NCI-H345 (cell line): Measurements from ENCODE around the gene GOLT1A.

Experiments used
- DNase-seq: peaks from one replicate; lab custom pipeline; 2025; lab: John Stamatoyannopoulos, UW

Gene GOLT1A

DNA sequence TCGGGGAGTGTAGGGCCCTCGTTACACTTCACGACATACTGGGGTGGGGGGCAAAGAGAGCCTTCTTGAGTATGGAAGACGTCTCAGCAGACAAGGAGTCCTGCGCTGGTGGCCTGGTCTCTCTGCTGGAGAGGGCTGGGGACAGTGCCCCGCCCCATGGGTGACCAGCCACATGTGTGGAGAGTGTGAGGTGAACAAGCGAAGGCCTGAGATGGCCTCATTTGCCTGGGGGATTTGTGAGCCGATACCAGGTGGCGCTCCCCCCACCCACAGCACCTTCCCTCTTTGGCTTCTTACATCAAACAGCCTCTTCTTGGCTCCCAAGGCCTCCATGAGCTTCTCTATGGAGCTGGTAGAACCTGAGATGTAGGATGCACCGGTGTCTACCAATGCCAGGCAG lies 57.9 kb downstream of the GOLT1A start:
- no peak for DNase-seq

GRCh38 chr1:204154568-204155255 lies 59.1 kb downstream of the GOLT1A start:
- DNase-seq = peak; percentile 50

DNA sequence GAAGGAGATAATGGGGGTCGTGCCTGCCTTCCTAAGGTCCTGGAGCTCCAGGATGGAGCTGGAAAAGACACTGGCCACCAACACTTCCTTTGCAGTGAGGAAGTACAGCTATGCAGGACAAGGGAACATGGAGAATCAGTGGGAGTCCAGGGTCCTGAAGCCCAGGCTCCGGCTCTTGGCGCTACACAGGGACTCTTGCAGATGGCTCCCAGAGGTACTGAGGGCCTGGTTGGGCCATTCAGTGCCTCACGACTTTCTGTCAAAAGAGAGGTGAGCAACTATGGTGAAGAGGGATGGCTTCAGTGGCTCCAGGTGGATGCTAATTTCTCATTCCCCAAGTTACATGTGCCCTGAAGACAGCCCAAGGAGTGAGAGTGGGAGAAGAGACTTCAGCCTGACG lies 60.1 kb downstream of the GOLT1A start:
- DNase-seq = no peak

DNA sequence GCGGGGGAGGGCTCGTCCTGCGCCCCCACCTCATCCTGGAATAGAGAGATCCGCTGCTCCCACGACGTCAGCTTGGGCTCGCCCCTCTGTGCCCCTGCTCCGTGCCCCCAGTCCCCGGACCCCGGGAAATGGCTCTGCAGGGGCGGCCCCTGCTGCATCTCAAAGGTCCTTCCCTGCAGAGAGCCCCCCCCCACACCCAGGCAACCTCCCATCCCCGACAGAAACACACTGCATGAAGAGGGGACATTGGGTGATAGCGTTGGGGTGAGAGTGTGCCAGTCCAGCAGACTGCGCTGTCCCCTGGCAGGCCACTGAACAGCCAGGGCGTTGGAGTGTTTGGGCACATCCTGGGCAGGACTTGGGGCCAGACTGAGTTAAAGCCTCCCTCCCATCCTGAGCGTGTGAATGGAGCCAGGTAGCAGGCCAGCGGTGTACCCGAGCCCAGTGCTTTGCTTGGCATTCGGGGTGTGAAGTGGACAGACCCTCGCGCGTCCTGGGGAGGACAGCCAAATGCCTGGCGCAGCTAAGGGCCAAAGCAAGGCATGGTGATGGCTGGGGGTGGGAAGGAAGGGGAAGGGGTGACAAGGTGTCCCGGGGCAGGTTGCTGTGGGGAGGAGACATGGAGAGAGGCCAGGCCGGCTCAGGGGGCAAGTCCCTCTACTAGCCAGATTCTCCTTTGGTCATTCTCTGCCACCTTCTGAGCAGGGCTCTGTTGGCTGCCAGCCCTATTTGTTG lies 61.3 kb downstream of the GOLT1A start:
- DNase-seq = no peak

DNA sequence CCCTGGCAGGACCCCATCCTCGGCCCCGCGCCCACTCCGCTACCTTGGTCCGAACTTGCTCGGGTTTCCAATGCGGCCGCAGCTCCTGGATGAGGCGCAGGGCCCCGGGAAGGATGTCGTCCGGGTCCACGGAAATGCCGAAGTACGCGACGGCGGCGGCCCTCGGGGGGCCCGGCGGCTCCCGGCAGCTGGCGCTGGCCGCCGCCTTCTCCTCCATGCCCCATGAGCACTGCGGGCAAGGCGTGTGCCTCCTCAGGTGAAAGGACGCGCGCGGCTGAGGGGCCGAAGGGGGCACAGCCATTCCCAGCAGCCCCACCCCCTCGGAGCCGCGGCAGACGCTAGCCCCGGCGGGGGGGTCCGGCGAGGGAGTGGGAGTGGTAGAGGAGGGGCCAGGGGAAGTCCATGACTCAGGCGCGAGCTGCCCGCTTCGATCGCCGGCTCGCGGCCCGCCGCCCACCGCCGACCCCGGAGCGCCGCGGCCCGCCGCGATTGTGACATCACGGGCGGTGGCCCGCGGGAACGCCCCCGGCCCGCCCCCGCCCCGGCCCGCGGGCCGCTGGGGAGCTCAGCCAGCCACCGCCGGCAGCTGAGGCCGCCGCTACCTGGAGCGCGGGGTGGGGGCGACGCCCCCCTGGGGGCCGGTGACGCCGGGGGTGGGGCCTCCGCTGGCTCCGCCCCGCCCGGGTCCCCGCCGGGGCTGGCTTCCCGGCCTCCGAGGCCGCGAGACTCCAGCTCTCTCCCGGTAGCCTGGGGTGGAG lies 62.1 kb downstream of the GOLT1A start, which contains the start of gene ETNK2:
TSS of gene ETNK2 (minus strand) at position 493 of the 758 bp plus-strand sequence. CDS start at position 301, 192 bp downstream.
- peak; percentile 75 for DNase-seq

- DNase-seq = no peak
These were observed 62.9 kb downstream of the GOLT1A start for GRCh38 chr1:204150702-204151551.

DNA sequence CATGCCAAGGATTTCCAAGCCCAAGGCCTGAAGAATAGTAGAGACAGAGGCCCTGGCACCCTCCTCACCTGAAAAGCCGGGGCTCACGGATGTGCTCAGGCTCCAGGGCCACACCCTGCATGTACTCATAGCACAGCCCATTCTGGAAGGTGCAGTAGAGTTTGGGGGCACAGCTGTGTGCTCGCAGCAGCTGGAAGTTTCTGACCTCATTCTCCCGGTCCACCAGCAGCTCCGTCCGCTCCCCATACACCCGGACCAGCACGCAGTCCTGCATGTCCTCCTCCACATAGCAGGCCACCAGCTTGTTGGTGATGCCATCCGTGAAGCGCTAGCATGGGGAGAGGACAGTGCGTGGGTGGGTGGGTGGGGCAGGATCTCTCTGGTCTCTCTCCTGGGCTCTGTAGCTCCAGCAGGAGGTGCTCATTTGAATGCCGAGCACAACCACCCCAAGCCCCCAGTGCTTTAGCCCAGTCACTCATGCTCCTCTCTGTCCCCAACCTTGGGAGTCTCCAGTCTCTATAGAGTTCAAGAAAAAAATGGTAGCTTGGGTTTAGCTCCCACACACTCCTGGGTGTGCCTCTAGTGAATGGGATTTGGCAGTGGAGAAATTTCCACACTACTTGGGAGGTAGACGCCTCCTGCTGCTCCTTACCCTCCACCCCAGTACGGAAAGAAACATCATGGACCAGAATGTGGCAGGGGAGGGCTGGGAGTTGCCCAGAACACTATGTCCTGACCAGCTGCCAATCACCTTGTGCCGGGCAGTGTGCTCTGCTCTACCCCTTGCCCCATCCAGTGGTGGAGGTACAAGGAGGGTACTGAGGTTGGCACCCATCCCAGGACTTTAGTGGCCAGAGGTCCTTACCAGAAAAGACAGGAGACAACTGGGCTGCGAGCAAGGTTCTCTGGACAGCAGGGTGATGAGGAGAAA lies 63.9 kb downstream of the GOLT1A start:
- no peak for DNase-seq

DNA sequence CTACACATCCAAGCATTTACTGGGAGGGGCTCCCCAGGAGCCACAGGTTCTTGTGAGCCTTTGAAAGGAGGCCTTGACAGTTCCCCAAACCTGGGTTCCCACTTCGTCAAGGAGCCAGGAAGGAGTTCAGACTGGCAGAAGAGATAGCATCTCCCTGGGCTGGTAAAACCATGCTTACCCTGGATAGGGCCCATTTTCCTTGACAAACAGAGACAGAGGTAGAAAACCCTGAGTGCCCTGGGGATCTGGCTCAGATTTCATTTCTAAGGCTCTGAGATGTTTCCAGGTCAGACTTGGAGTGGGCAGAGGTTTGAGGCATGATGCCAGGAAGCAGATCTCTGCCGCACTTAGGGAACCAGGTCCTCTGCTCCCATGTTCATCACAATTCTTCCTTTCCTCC lies 64.7 kb downstream of the GOLT1A start:
- DNase-seq = no peak
